Measurements from ENCODE around the gene ZNF692. TPM values are rescaled to one million over a fixed set of nuclear protein-coding genes. Genes with fewer than 3 reads are reported as not detected.
"Not testable (repeated sequence)": the region's sequence is repeated elsewhere in the genome, so short reads cannot be mapped to it uniquely, and the experiment has no call there.

Gene ZNF692
- total RNA-seq, 1 experiment from 2014 or later = 40.1 TPM

GRCh38 chr1:248884632-248885295 lies 25.9 kb upstream of the ZNF692 start:
- H3K27me3 ChIP-seq (ENCODE audit: insufficient read depth, low read length) = no peaks in the 10 kb centered on the region
- Mint-ChIP-seq H3K27me3 (ENCODE audit: low read depth) (no peaks in the 10 kb centered on the region), H3K27ac (peak overlapping the region in 1 of 3 experiments; percentile 56; a peak in 2 of 7 replicates), H3K9me3 (no peaks in the 10 kb centered on the region), H3K36me3 (ENCODE audit: insufficient read depth in 1 of 3, low read depth in 3 of 3) (no peaks in the 10 kb centered on the region), H3K4me1 (peaks cover 13 to 20% of the 10 kb centered on the region in 2 experiments), H3K4me3 (0 out of 5 replicates have a peak overlapping the region, but pooled peaks of 1 of the 2 experiments have one; percentile 17)
- no peak overlapping the region for H3K18ac ChIP-seq (ENCODE audit: insufficient read length, low read depth, low read length)
- no peak overlapping the region for H4K5ac ChIP-seq (ENCODE audit: insufficient read length, low read depth, low read length)
- no peak overlapping the region for H2BK120ac ChIP-seq (ENCODE audit: low read depth, low read length, poor library complexity, severe bottlenecking)
- no peak overlapping the region for H3K23ac ChIP-seq (ENCODE audit: insufficient read length, low read depth, low read length)
- H3K4me1 ChIP-seq (ENCODE audit: insufficient read depth, low read length) = no peaks in the 10 kb centered on the region
- H3K14ac ChIP-seq (ENCODE audit: insufficient read depth, low read length) = no peak overlapping the region
- no peak overlapping the region for H4K8ac ChIP-seq (replicated peaks; ENCODE audit: insufficient read length, low read depth, low read length)
- no peaks in the 10 kb centered on the region for H3K79me2 ChIP-seq (ENCODE audit: insufficient read depth, low read length)
- H2BK5ac ChIP-seq (ENCODE audit: insufficient read length, low read length) = no peak overlapping the region
- DNase-seq = no peak
- H2AFZ ChIP-seq (ENCODE audit: low read length) = no peak overlapping the region
- H2BK12ac ChIP-seq (ENCODE audit: insufficient read length, low read depth, low read length) = no peak overlapping the region
- H3K79me1 ChIP-seq (ENCODE audit: insufficient read depth, low read depth, low read length, poor library complexity, severe bottlenecking) = no peaks in the 10 kb centered on the region
- H3K9ac ChIP-seq (ENCODE audit: extremely low read depth, insufficient read length, low read length) = no peak overlapping the region
- no CpG with 5 or more reads among the region's 1 CpG for WGBS (ENCODE audit: extremely low coverage, insufficient read length, low lambda C conversion rate)
- H2AK5ac ChIP-seq (ENCODE audit: insufficient read length, low read length) = no peak overlapping the region
- H4K91ac ChIP-seq (ENCODE audit: insufficient read length, low read depth, low read length) = no peak overlapping the region
- no peak overlapping the region for H3K4me2 ChIP-seq (ENCODE audit: insufficient read depth, insufficient read length, low read length)
- H2BK15ac ChIP-seq (ENCODE audit: low read depth, low read length) = no peak overlapping the region
- TF ChIP-seq, protein P1, sequence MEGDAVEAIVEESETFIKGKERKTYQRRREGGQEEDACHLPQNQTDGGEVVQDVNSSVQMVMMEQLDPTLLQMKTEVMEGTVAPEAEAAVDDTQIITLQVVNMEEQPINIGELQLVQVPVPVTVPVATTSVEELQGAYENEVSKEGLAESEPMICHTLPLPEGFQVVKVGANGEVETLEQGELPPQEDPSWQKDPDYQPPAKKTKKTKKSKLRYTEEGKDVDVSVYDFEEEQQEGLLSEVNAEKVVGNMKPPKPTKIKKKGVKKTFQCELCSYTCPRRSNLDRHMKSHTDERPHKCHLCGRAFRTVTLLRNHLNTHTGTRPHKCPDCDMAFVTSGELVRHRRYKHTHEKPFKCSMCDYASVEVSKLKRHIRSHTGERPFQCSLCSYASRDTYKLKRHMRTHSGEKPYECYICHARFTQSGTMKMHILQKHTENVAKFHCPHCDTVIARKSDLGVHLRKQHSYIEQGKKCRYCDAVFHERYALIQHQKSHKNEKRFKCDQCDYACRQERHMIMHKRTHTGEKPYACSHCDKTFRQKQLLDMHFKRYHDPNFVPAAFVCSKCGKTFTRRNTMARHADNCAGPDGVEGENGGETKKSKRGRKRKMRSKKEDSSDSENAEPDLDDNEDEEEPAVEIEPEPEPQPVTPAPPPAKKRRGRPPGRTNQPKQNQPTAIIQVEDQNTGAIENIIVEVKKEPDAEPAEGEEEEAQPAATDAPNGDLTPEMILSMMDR (conservative IDR thresholded peaks at IDR 0.05) = peak; percentile 56
- H3T11ph ChIP-seq (ENCODE audit: low read length) = no peak overlapping the region
- no peak overlapping the region for H3K27ac ChIP-seq (ENCODE audit: insufficient read length, low read depth, low read length)
- H3K9me3 ChIP-seq (ENCODE audit: control insufficient read depth, low read depth, low read length) = no peaks in the 10 kb centered on the region
- H4K20me1 ChIP-seq (ENCODE audit: control insufficient read depth, insufficient read depth, insufficient read length) = no peaks in the 10 kb centered on the region
- H2BK20ac ChIP-seq (ENCODE audit: low read depth, low read length, poor library complexity, severe bottlenecking) = no peak overlapping the region
- no peaks in the 10 kb centered on the region for H3K23me2 ChIP-seq (ENCODE audit: insufficient read length, low read depth, low read length, poor library complexity, severe bottlenecking)
- no peak overlapping the region for H3K56ac ChIP-seq (ENCODE audit: insufficient read length, low read depth, low read length)
- H3K4ac ChIP-seq (ENCODE audit: low read depth, low read length) = no peak overlapping the region

DNA sequence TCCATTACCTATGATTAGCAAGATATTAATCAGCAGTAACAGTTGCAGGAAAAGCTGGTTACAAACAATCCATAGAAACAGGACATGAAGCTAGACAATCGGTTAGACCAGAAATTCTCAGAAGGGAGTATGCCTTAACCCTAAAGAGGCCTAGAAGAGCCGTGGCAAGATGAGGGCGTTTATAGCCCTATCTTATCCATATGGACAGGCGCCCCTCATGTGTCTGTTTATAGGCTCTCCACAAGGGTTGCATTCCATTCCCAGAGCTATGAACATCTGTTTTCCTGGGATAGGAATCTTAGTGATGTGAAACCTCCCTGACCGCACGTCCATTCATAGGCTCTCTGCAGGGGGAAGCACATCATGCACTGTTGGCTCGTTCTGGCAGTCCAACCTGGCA lies 23.5 kb upstream of the ZNF692 start:
- not testable (repeated sequence) for DNase-seq; H4K20me1 ChIP-seq (ENCODE audit: control insufficient read depth, insufficient read depth, insufficient read length)

More for the DNA sequence above, 23.5 kb upstream of the ZNF692 start:
- H3K23me2 ChIP-seq (ENCODE audit: insufficient read length, low read depth, low read length, poor library complexity, severe bottlenecking); H4K91ac ChIP-seq (ENCODE audit: insufficient read length, low read depth, low read length); H4K5ac ChIP-seq (ENCODE audit: insufficient read length, low read depth, low read length); H2BK120ac ChIP-seq (ENCODE audit: low read depth, low read length, poor library complexity, severe bottlenecking); H2BK15ac ChIP-seq (ENCODE audit: low read depth, low read length); H2AFZ ChIP-seq (ENCODE audit: low read length); H3T11ph ChIP-seq (ENCODE audit: low read length); H3K36me3 Mint-ChIP-seq (ENCODE audit: insufficient read depth in 1 of 3, low read depth in 3 of 3); H3K56ac ChIP-seq (ENCODE audit: insufficient read length, low read depth, low read length); H2BK5ac ChIP-seq (ENCODE audit: insufficient read length, low read length); H2BK12ac ChIP-seq (ENCODE audit: insufficient read length, low read depth, low read length); H3K18ac ChIP-seq (ENCODE audit: insufficient read length, low read depth, low read length); H3K9me3 ChIP-seq (ENCODE audit: control insufficient read depth, low read depth, low read length); H3K4ac ChIP-seq (ENCODE audit: low read depth, low read length); H2AK5ac ChIP-seq (ENCODE audit: insufficient read length, low read length); H3K4me2 ChIP-seq (ENCODE audit: insufficient read depth, insufficient read length, low read length); H3K9ac ChIP-seq (ENCODE audit: extremely low read depth, insufficient read length, low read length); H3K4me3 Mint-ChIP-seq; H3K14ac ChIP-seq (ENCODE audit: insufficient read depth, low read length); H4K8ac ChIP-seq (replicated peaks; ENCODE audit: insufficient read length, low read depth, low read length); H3K23ac ChIP-seq (ENCODE audit: insufficient read length, low read depth, low read length); H3K79me1 ChIP-seq (ENCODE audit: insufficient read depth, low read depth, low read length, poor library complexity, severe bottlenecking); H3K27me3 Mint-ChIP-seq (ENCODE audit: low read depth); H2BK20ac ChIP-seq (ENCODE audit: low read depth, low read length, poor library complexity, severe bottlenecking); H3K27me3 ChIP-seq (ENCODE audit: insufficient read depth, low read length); H3K27ac Mint-ChIP-seq; H3K27ac ChIP-seq (ENCODE audit: insufficient read length, low read depth, low read length); H3K9me3 Mint-ChIP-seq; H3K79me2 ChIP-seq (ENCODE audit: insufficient read depth, low read length); H3K4me1 ChIP-seq (ENCODE audit: insufficient read depth, low read length): not testable (repeated sequence)
- no CpG with 5 or more reads among the region's 7 CpGs for WGBS (ENCODE audit: extremely low coverage, insufficient read length, low lambda C conversion rate)
- H3K4me1 Mint-ChIP-seq = peaks cover 13 to 17% of the 10 kb centered on the region in 2 experiments

Measured in H9 (cell line).